Lung (tissue), 13 donors: ENCODE data around the gene PRKAA1. TPM values are rescaled to one million over a fixed set of nuclear protein-coding genes. Genes with fewer than 3 reads are reported as not detected.
"Not testable (repeated sequence)": the region's sequence is repeated elsewhere in the genome, so short reads cannot be mapped to it uniquely, and the experiment has no call there.

Source experiments
- ATAC-seq: fragments of 200-7000 bp; cut with Tn5 transposase; one replicate; pipeline ENCODE4 v1.9.1; 2020; ENCODE audit warnings: moderate number of reproducible peaks; ENCODE audit not compliant: insufficient read depth, low FRiP score
- DNase-seq, 3 donors: peaks; one replicate each; pipeline ENCODE4 v3.0.0-alpha.2; 2013 to 2017
- H3K27ac ChIP-seq, 2 donors: one replicate each; pipeline ENCODE4 v1.5.1; 2013; ENCODE audit warnings: mild to moderate bottlenecking in 2 of 2, moderate library complexity in 2 of 2, control low read depth in 1 of 2, inconsistent platforms in 1 of 2, low read depth in 1 of 2, low read length in 1 of 2
- H3K27me3 ChIP-seq, 3 donors: one replicate each; pipeline ENCODE4 v1.5.1; 2013; ENCODE audit warnings: low read length in 2 of 3; ENCODE audit not compliant: control insufficient read depth in 3 of 3, insufficient read depth in 3 of 3
- H3K36me3 ChIP-seq, 4 donors: one replicate each; pipeline ENCODE4 v1.5.1; 2013; ENCODE audit warnings: low read length in 4 of 4, mild to moderate bottlenecking in 1 of 4, moderate library complexity in 1 of 4; ENCODE audit not compliant: control insufficient read depth in 4 of 4, insufficient read depth in 4 of 4
- H3K4me1 ChIP-seq, 5 donors: one replicate each; pipeline ENCODE4 v1.5.1; 2013; ENCODE audit warnings: low read length in 5 of 5, mild to moderate bottlenecking in 2 of 5, moderate library complexity in 1 of 5; ENCODE audit not compliant: control insufficient read depth in 5 of 5, insufficient read depth in 5 of 5
- H3K4me3 ChIP-seq: one replicate; pipeline ENCODE4 v1.5.1; 2013; ENCODE audit warnings: mild to moderate bottlenecking, control low read depth, moderate library complexity
- H3K9ac ChIP-seq, 2 donors: one replicate each; pipeline ENCODE4 v1.5.1; 2013; ENCODE audit warnings: low read length in 2 of 2, control low read depth in 1 of 2; ENCODE audit not compliant: insufficient read depth in 1 of 2
- H3K9me3 ChIP-seq, 4 donors: one replicate each; pipeline ENCODE4 v1.5.1; 2013; ENCODE audit warnings: low read length in 3 of 4, mild to moderate bottlenecking in 1 of 4, moderate library complexity in 1 of 4; ENCODE audit not compliant: control insufficient read depth in 4 of 4, insufficient read depth in 3 of 4
- CTCF ChIP-seq: IDR thresholded peaks from 2 replicates; pipeline ENCODE4 v1.5.1; 2012; ENCODE audit warnings: mild to moderate bottlenecking; ENCODE audit errors: control extremely low read depth, extremely low read depth
- WGBS, 2 donors: extraction: QIAGEN DNeasy Blood & Tissue Kit; methylation state at CpG; one replicate each; pipeline ENCODE4 v1.1.7; 2013; 5-methylcytosine and 5-hydroxymethylcytosine counted together
- polyA plus RNA-seq, 2 donors: library from polyadenylated mRNA; stranded (reverse); fragments of 200-250 nt; gene quantifications; one replicate each; pipeline ENCODE4 v1.2.1, GENCODE V29; 2013
- small RNA-seq: library from RNA; depleted of rRNA; stranded (forward); fragments of <200 nt; gene quantifications from one replicate; pipeline ENCODE3, GENCODE V24; 2014; ENCODE audit warnings: low replicate concordance
- total RNA-seq, 2 donors: library from RNA; depleted of rRNA in 1 of 2; stranded (reverse); fragments of >200 nt in 1 of 2; gene quantifications; one replicate each; pipeline ENCODE4 v1.2.1, GENCODE V29; 2014 to 2021
- donor health status: control.
- donor health status: control.
- donor health status: Bipolar disorder and iron deficiency.
- donor health status: healthy.
- donor health status: DM: yes; HTN: yes; CAD: no.

PRKAA1 gene
- total and polyA plus RNA-seq, 4 donors: 24.5 to 113 (median 56.6) TPM

- WGBS, 2 donors: 90 to 97% methylated on average over 2 of the region's 2 CpGs
- DNase-seq (no peak), ATAC-seq (no peak)
- Histone ChIP-seq H3K4me1 (peaks cover 0 to 4% (median 0%) of the 10 kb centered on the region in 5 donors), H3K9me3 (peaks cover 0 to 5% (median under 1%) of the 10 kb centered on the region in 4 donors), H3K27ac (no peak overlapping the region), H3K27me3 (no peaks in the 10 kb centered on the region), H3K9ac (no peak overlapping the region), H3K4me3 (no peak overlapping the region), H3K36me3 (peaks cover 6 to 18% (median 10%) of the 10 kb centered on the region in 4 donors)
- TF ChIP-seq CTCF: no peak
Observed at GRCh38 chr5:40716590-40716989, 81.6 kb downstream of the PRKAA1 start.

- Histone ChIP-seq H3K27ac (no peak overlapping the region), H3K36me3 (peaks cover 6 to 14% (median 10%) of the 10 kb centered on the region in 4 donors), H3K4me1 (peaks cover 0 to 4% (median 0%) of the 10 kb centered on the region in 5 donors), H3K9me3 (peaks cover 0 to 5% (median under 1%) of the 10 kb centered on the region in 4 donors), H3K27me3 (no peaks in the 10 kb centered on the region), H3K9ac (no peak overlapping the region), H3K4me3 (no peak overlapping the region)
- no peak for ATAC-seq
- no peak for TF ChIP-seq CTCF
- DNase-seq: no peak
- 34 to 69% methylated on average over 2 of the region's 2 CpGs for WGBS, 2 donors
Observed at GRCh38 chr5:40716000-40716399, 82.2 kb downstream of the PRKAA1 start.

- DNase-seq: no peak
- ATAC-seq: no peak
- Histone ChIP-seq H3K36me3 (peaks cover 0 to 8% (median 2%) of the 10 kb centered on the region in 4 donors), H3K4me1 (peaks cover 0 to 4% (median 0%) of the 10 kb centered on the region in 5 donors), H3K27ac (no peak overlapping the region), H3K9me3 (no peaks in the 10 kb centered on the region), H3K4me3 (no peak overlapping the region), H3K27me3 (no peaks in the 10 kb centered on the region), H3K9ac (no peak overlapping the region)
- TF ChIP-seq CTCF: no peak
Observed at GRCh38 chr5:40714001-40714400, 84.2 kb downstream of the PRKAA1 start.

GRCh38 chr5:40710575-40710974, 87.6 kb downstream of the PRKAA1 start:
- H3K4me3 ChIP-seq, H3K4me1 ChIP-seq, H3K9me3 ChIP-seq, DNase-seq, H3K27me3 ChIP-seq, H3K9ac ChIP-seq, ATAC-seq, H3K27ac ChIP-seq, H3K36me3 ChIP-seq: not testable (repeated sequence)

Small RNA genes within 50 kb of the gene (small RNA-seq; reads per million reads assigned to genes)
- gene RF00191 (not detected), gene SNORD72 (7.5 reads per million, percentile 95 among the genes with 10 or more reads in this experiment)

Other genes with a start within 250 kb of the PRKAA1 start
- gene PTGER4, start 118.5 kb downstream of the PRKAA1 start, total RNA-seq: 10 to 100 TPM; 25.5 to 33.6 TPM
- 10 to 100 TPM in 1 of 2 donors, 1 to 10 TPM in 1; 3.9 to 32.7 TPM for gene PTGER4, start 118.5 kb downstream of the PRKAA1 start, polyA plus RNA-seq
- gene TTC33, start 42.4 kb downstream of the PRKAA1 start, total RNA-seq: 10 to 100 TPM in 1 of 2 donors, 1 to 10 TPM in 1; 9.3 to 30.5 TPM
- 1 to 10 TPM; 5.3 to 6.3 TPM for gene TTC33, start 42.4 kb downstream of the PRKAA1 start, polyA plus RNA-seq
- gene RPL37, start 36.8 kb upstream of the PRKAA1 start, total RNA-seq: 1,000 to 10,000 TPM in 1 of 2 donors, 100 to 1,000 TPM in 1; 881 to 1,654 TPM
- 1,000 to 10,000 TPM in 1 of 2 donors, 100 to 1,000 TPM in 1; 886 to 2,683 TPM for gene RPL37, start 36.8 kb upstream of the PRKAA1 start, polyA plus RNA-seq
- 10 to 100 TPM; 13.5 to 15.9 TPM for gene CARD6, start 43.0 kb upstream of the PRKAA1 start, total RNA-seq
- 10 to 100 TPM in 1 of 2 donors, 1 to 10 TPM in 1; 6.2 to 11.9 TPM for gene CARD6, start 43.0 kb upstream of the PRKAA1 start, polyA plus RNA-seq
- gene C7, start 111.1 kb upstream of the PRKAA1 start, total RNA-seq: 100 to 1,000 TPM; 165 to 763 TPM
- gene C7, start 111.1 kb upstream of the PRKAA1 start, polyA plus RNA-seq: 10 to 100 TPM; 46.2 to 75.8 TPM